HepG2 (cell line): ENCODE results near the gene SH3GLB2. TPM values are rescaled to one million over a fixed set of nuclear protein-coding genes. Genes with fewer than 3 reads are reported as not detected.

Experiments used
- ARNTL ChIP-seq: sonication (generic); formaldehyde crosslinking; IDR thresholded peaks from 2 replicates; pipeline ENCODE4 v1.4.0; 2020; ENCODE audit warnings: mild to moderate bottlenecking, missing genetic modification reagents
- CENPX ChIP-seq: sonication (generic); formaldehyde crosslinking; IDR thresholded peaks from 2 replicates; pipeline ENCODE4 v1.9.0; 2021; ENCODE audit warnings: mild to moderate bottlenecking, missing genetic modification reagents, moderate library complexity
- DPF2 ChIP-seq: sonication (generic); formaldehyde crosslinking; IDR thresholded peaks from 2 replicates; pipeline ENCODE4 v1.4.0; 2020; ENCODE audit warnings: mild to moderate bottlenecking, low read depth, missing genetic modification reagents, borderline replicate concordance
- FOXO1 ChIP-seq: sonication (generic); formaldehyde crosslinking; IDR thresholded peaks from 2 replicates; pipeline ENCODE4 v1.4.0; 2020; ENCODE audit warnings: missing genetic modification reagents
- GATA4 ChIP-seq: sonication (generic); IDR thresholded peaks from 2 replicates; pipeline ENCODE4 v1.6.1; 2016; ENCODE audit warnings: antibody characterized with exemption, low read depth, borderline replicate concordance
- MYNN ChIP-seq: sonication (generic); formaldehyde crosslinking; IDR thresholded peaks from 2 replicates; pipeline ENCODE4 v1.4.0; 2020; ENCODE audit warnings: mild to moderate bottlenecking, low read depth, missing genetic modification reagents
- NFE2L2 ChIP-seq: fragments of 150-350 bp; IDR thresholded peaks from 2 replicates; pipeline ENCODE4 v1.6.1; 2014; ENCODE audit warnings: low read length
- NR1H2 ChIP-seq: sonication (generic); formaldehyde crosslinking; IDR thresholded peaks from 2 replicates; pipeline ENCODE4 v1.8.1; 2022; ENCODE audit warnings: low read depth, missing genetic modification reagents, borderline replicate concordance
- PHF8 ChIP-seq: sonication (generic); formaldehyde crosslinking; IDR thresholded peaks from 2 replicates; pipeline ENCODE4 v1.5.0; 2020; ENCODE audit warnings: missing genetic modification reagents
- POLR2AphosphoS5 ChIP-seq: IDR thresholded peaks from 2 replicates; pipeline ENCODE4 v1.6.1; 2012; ENCODE audit warnings: low read depth, low read length
- RBM22 ChIP-seq: fragments of 200-400 bp; formaldehyde crosslinking; optimal IDR thresholded peaks from 2 replicates; pipeline ENCODE3; 2017; ENCODE audit warnings: mild to moderate bottlenecking, low read length, moderate library complexity
- SALL1 ChIP-seq: sonication (generic); formaldehyde crosslinking; IDR thresholded peaks from 2 replicates; pipeline ENCODE4 v1.8.0; 2022; ENCODE audit warnings: mild to moderate bottlenecking, missing genetic modification reagents
- SNAI1 ChIP-seq: sonication (generic); formaldehyde crosslinking; IDR thresholded peaks from 2 replicates; pipeline ENCODE4 v1.5.0; 2020; ENCODE audit warnings: mild to moderate bottlenecking, missing genetic modification reagents, borderline replicate concordance
- ZBTB7B ChIP-seq: sonication (generic); formaldehyde crosslinking; IDR thresholded peaks from 2 replicates; pipeline ENCODE4 v1.4.0; 2020; ENCODE audit warnings: missing genetic modification reagents
- ZNF543 ChIP-seq: sonication (generic); formaldehyde crosslinking; IDR thresholded peaks from 2 replicates; pipeline ENCODE4 v1.4.0; 2020; ENCODE audit warnings: mild to moderate bottlenecking, missing genetic modification reagents
- ZNF678 ChIP-seq: sonication (generic); formaldehyde crosslinking; IDR thresholded peaks from 2 replicates; pipeline ENCODE4 v1.4.0; 2020; ENCODE audit warnings: mild to moderate bottlenecking, missing genetic modification reagents
- ZNF772 ChIP-seq: sonication (generic); formaldehyde crosslinking; IDR thresholded peaks from 2 replicates; pipeline ENCODE4 v1.5.0; 2020; ENCODE audit warnings: mild to moderate bottlenecking, missing genetic modification reagents
- polyA plus RNA-seq, 8 experiments: library from polyadenylated mRNA; depleted of rRNA in 3 of 8; stranded (reverse) in 7 of 8; unstranded in 1 of 8; fragments of >200 nt; fragmentation: Illumina TruSeq in 4 of 8; extraction: Trizol in 4 of 8; gene quantifications; 2 replicates each; pipeline versions ENCODE4 v1.2.1 to v1.2.3, GENCODE V29; 2011 to 2016; ENCODE audit warnings: low read depth in 4 of 8, missing spikeins in 1 of 8, mixed read lengths in 1 of 8; ENCODE audit not compliant: insufficient read depth in 1 of 8
- total RNA-seq, 5 experiments: library from RNA; depleted of rRNA; stranded (reverse); fragments of >200 nt; fragmentation: Illumina TruSeq; extraction: Trizol; gene quantifications; 2 replicates each; pipeline ENCODE4 v1.2.3, GENCODE V29; 2016; ENCODE audit warnings: low read depth in 1 of 5
- TF ChIP-seq, protein P1 (sequence below): sonication (generic); formaldehyde crosslinking; IDR thresholded peaks from 2 replicates; pipeline ENCODE4 v1.4.0; 2020; ENCODE audit warnings: missing genetic modification reagents
- TF ChIP-seq, protein P2 (sequence below): sonication (generic); formaldehyde crosslinking; IDR thresholded peaks from 2 replicates; pipeline ENCODE4 v1.4.0; 2020; ENCODE audit warnings: mild to moderate bottlenecking, missing genetic modification reagents
- TF ChIP-seq, protein P3 (sequence below): IDR thresholded peaks from 2 replicates; pipeline ENCODE4 v1.6.1; 2016; ENCODE audit warnings: low read depth, control low read depth

Gene SH3GLB2
- total and polyA plus RNA-seq, 2 of the 13 experiments (the other 11 are each of a cell fraction or from before 2014, with no cell fraction given) = 24.0 to 40.6 TPM

DNA sequence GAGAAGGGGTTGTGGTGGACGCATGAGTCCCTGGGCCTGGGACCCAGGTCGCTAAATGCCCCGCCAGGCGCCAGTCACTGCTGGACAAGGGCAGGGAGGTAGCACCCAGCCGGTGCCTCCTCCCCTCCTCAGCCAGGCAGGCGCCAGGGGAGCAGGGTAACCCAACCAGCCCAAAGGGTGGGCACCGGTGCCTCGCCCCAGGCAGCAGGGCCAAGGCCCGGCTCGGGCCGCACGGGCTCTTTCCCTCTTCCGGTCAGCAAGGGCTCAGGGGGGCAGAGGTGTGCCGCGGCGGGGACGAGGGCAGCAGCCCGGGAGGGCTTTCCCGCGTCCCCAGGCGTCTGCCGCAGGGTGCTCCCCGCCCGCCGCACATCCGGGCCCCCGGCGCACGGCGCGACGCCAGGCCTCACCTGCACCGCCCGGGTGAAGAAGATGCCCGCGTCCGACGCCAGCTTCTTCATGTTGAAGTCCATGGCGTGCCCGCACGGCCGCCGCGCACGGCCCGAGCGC is 393 bp downstream of the SH3GLB2 start (continued):
- no peak for TF ChIP-seq ZNF678 (CRISPR knock-in tag)
- TF ChIP-seq, protein P1, sequence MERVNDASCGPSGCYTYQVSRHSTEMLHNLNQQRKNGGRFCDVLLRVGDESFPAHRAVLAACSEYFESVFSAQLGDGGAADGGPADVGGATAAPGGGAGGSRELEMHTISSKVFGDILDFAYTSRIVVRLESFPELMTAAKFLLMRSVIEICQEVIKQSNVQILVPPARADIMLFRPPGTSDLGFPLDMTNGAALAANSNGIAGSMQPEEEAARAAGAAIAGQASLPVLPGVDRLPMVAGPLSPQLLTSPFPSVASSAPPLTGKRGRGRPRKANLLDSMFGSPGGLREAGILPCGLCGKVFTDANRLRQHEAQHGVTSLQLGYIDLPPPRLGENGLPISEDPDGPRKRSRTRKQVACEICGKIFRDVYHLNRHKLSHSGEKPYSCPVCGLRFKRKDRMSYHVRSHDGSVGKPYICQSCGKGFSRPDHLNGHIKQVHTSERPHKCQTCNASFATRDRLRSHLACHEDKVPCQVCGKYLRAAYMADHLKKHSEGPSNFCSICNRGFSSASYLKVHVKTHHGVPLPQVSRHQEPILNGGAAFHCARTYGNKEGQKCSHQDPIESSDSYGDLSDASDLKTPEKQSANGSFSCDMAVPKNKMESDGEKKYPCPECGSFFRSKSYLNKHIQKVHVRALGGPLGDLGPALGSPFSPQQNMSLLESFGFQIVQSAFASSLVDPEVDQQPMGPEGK (CRISPR knock-in tag) = 0 out of 2 replicates have a peak, but pooled peaks have one; percentile 23
- TF ChIP-seq NFE2L2 = no peak
- TF ChIP-seq FOXO1 = no peak
- TF ChIP-seq, protein P2, sequence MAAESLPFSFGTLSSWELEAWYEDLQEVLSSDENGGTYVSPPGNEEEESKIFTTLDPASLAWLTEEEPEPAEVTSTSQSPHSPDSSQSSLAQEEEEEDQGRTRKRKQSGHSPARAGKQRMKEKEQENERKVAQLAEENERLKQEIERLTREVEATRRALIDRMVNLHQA (CRISPR knock-in tag) = no peak
- TF ChIP-seq NR1H2 = no peak
- TF ChIP-seq PHF8 (CRISPR knock-in tag) = 0 out of 2 replicates have a peak, but pooled peaks have one; percentile 26
- TF ChIP-seq, protein P3, sequence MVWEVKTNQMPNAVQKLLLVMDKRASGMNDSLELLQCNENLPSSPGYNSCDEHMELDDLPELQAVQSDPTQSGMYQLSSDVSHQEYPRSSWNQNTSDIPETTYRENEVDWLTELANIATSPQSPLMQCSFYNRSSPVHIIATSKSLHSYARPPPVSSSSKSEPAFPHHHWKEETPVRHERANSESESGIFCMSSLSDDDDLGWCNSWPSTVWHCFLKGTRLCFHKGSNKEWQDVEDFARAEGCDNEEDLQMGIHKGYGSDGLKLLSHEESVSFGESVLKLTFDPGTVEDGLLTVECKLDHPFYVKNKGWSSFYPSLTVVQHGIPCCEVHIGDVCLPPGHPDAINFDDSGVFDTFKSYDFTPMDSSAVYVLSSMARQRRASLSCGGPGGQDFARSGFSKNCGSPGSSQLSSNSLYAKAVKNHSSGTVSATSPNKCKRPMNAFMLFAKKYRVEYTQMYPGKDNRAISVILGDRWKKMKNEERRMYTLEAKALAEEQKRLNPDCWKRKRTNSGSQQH (CRISPR knock-in tag) = no peak
- no peak for TF ChIP-seq CENPX (CRISPR knock-in tag)
- TF ChIP-seq POLR2AphosphoS5 = no peak
- peak; percentile 41; the same call in 1 of the 2 replicates for TF ChIP-seq SALL1 (CRISPR knock-in tag)
- no peak for TF ChIP-seq ZNF543 (CRISPR knock-in tag)
- no peak for TF ChIP-seq MYNN
- no peak for TF ChIP-seq RBM22
- TF ChIP-seq ARNTL (CRISPR knock-in tag) = no peak
- TF ChIP-seq SNAI1 = no peak
- no peak for TF ChIP-seq ZNF772 (CRISPR knock-in tag)
- peak; percentile 40; the same call in 1 of the 2 replicates for TF ChIP-seq ZBTB7B (CRISPR knock-in tag)
- no peak for TF ChIP-seq DPF2 (CRISPR knock-in tag)
- TF ChIP-seq GATA4 = no peak
